MCF 10A (cell line): ENCODE results near the gene LINGO1. TPM values are rescaled to one million over a fixed set of nuclear protein-coding genes. Genes with fewer than 3 reads are reported as not detected.

ENCODE experiments used
- BruUV-seq: library from RNA; stranded (reverse); fragments of 400-500 nt; replicated peaks from 2 replicates; lab custom pipeline; 2021; lab: Mats Ljungman, UMichigan
- CTCF ChIA-PET: fragments of 300-600 bp; sonication (Branson Sonifier 250); formaldehyde crosslinking; extraction: SDS; loops from one replicate; lab custom pipeline; 2021; ENCODE audit warnings: antibody characterized with exemption, inconsistent platforms; lab: Yijun Ruan, JAX
- POLR2A ChIA-PET: fragments of 300-600, 350-650 bp; sonication (Branson Sonifier 250); formaldehyde crosslinking; extraction: SDS; loops from one replicate; lab custom pipeline; 2020; ENCODE audit warnings: antibody characterized with exemption, inconsistent platforms; lab: Yijun Ruan, JAX
- DNase-seq: peaks from one replicate; pipeline ENCODE4 v3.0.0-alpha.2; 2018; ENCODE audit not compliant: unreplicated experiment
- H3K27ac Mint-ChIP-seq: one replicate; pipeline ENCODE4 v1.8.0; 2022; ENCODE audit warnings: mild to moderate bottlenecking, low read depth, mixed read lengths; ENCODE audit not compliant: unreplicated experiment
- H3K27me3 Mint-ChIP-seq: one replicate; pipeline ENCODE4 v1.8.0; 2022; ENCODE audit warnings: mixed read lengths; ENCODE audit not compliant: insufficient read depth, unreplicated experiment
- H3K36me3 Mint-ChIP-seq: one replicate; pipeline ENCODE4 v1.8.0; 2022; ENCODE audit warnings: mild to moderate bottlenecking, moderate library complexity, mixed read lengths; ENCODE audit not compliant: insufficient read depth, unreplicated experiment
- H3K4me1 Mint-ChIP-seq: one replicate; pipeline ENCODE4 v1.8.0; 2022; ENCODE audit warnings: mixed read lengths; ENCODE audit not compliant: insufficient read depth, unreplicated experiment
- H3K4me3 Mint-ChIP-seq: one replicate; pipeline ENCODE4 v1.8.0; 2022; ENCODE audit warnings: mild to moderate bottlenecking, moderate library complexity, mixed read lengths; ENCODE audit not compliant: unreplicated experiment
- H3K9me3 Mint-ChIP-seq: one replicate; pipeline ENCODE4 v1.8.0; 2022; ENCODE audit warnings: mixed read lengths; ENCODE audit not compliant: unreplicated experiment
- CTCF ChIP-seq: fragments of 200-600 bp; IDR thresholded peaks from one replicate; pipeline ENCODE4 v1.8.0; 2022; ENCODE audit warnings: antibody characterized with exemption, mild to moderate bottlenecking; ENCODE audit not compliant: unreplicated experiment
- intact Hi-C: fragments of 100-400 bp; cut with micrococcal nuclease; formaldehyde crosslinking; loops from 2 replicates; pipeline ENCODE4 v1.14.1; 2022
- total RNA-seq: library from RNA; stranded (reverse); gene quantifications from 2 replicates; pipeline ENCODE4 v1.2.3, GENCODE V29; 2022

LINGO1 gene
- total RNA-seq, 1 experiment from 2014 or later: not detected

- H3K9me3 Mint-ChIP-seq: no peaks in the 10 kb centered on the region
- no peak for DNase-seq
- H3K4me1 Mint-ChIP-seq: no peaks in the 10 kb centered on the region
- H3K4me3 Mint-ChIP-seq: no peak overlapping the region
- intact Hi-C loops: no loop called here
- ChIA-PET CTCF (no interaction called here), POLR2A (no interaction called here)
- H3K36me3 Mint-ChIP-seq: no peaks in the 10 kb centered on the region
- BruUV-seq: no TSS peak
- TF ChIP-seq CTCF: no peak
- H3K27ac Mint-ChIP-seq: no peak overlapping the region
- H3K27me3 Mint-ChIP-seq: peaks cover 33% of the 10 kb centered on the region
These were observed 5.6 kb downstream of the LINGO1 start for GRCh38 chr15:77627067-77627466.

DNA sequence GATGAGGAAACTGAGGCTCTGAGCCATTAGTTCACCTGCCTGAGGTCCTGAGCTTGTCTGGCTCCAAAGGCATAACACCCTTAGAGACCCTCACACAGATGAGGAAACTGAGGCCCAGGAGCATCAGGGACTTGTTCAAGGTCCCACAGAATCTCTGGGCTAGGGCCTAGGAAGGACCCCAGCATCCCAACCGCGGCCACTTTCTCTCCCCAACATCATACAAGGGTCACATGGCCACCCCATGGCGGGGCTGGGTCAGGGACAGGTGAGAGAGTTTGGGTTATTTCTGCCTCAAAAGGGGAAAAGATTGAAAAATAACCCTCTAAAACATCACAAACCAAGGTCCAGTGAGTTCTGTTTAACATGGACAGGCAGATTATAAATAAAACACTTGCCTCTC is 6.7 kb downstream of the LINGO1 start:
- DNase-seq: no peak
- no peak for TF ChIP-seq CTCF
- Mint-ChIP-seq H3K9me3 (no peaks in the 10 kb centered on the region), H3K36me3 (no peaks in the 10 kb centered on the region), H3K4me1 (no peaks in the 10 kb centered on the region), H3K27me3 (peaks cover 27% of the 10 kb centered on the region), H3K4me3 (no peak overlapping the region), H3K27ac (no peak overlapping the region)
- BruUV-seq: no TSS peak
- intact Hi-C loops: no loop called here
- ChIA-PET POLR2A (no interaction called here), CTCF (interaction anchor here (0.5 to 1.6 kb wide), 6 partner anchors 8 to 249 kb away, joined by 3 to 11 read pairs (median 3); no protein-coding TSS in a partner anchor)

DNA sequence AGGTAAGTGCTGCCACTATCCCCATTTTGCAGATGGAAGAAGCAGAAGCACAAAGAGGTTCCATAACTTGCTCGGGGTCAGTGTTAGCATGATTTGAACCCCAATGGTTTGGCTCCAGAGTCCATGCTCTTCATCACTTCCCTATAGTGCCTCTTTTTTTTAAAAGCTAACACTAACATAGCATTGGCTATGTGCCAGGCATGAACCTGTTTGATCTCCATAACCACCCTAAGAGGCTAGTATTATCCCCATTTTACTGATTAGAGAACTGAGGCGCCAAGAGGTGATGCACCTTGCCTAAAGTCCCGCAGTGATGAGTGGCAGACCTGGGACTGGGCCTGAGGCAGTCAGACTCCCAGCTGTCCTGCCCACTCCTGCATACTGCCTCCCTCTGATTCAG is 7.3 kb downstream of the LINGO1 start:
- Mint-ChIP-seq H3K36me3 (no peaks in the 10 kb centered on the region), H3K4me1 (no peaks in the 10 kb centered on the region), H3K9me3 (no peaks in the 10 kb centered on the region), H3K27me3 (peaks cover 20% of the 10 kb centered on the region), H3K27ac (no peak overlapping the region), H3K4me3 (no peak overlapping the region)
- BruUV-seq: no TSS peak
- no peak for DNase-seq
- TF ChIP-seq CTCF: no peak
- intact Hi-C loops: no loop called here
- POLR2A ChIA-PET: no interaction called here
- CTCF ChIA-PET: interaction anchor here (0.5 to 1.6 kb wide), 7 partner anchors 8 to 250 kb away, joined by 3 to 11 read pairs (median 3); no protein-coding TSS in a partner anchor

DNA sequence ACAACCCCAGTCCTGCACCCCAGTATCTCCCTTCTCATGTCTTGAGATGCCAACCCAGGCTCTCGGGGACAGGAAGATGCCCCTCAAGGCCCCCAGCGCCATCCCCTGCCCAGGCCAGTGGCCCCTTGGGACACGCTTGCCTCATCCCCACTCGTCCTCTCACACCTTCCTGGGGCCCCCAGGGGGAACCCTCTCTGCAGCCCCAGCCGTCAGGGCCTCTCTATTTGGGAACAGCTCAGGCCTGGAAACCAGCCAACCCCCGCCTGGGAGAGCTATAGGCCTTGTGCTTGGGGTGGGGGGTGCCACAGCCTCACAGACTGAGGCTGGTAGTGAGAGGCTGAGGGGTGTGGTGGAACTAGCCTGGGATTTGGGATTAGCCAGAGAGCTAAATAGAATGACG is 7.8 kb downstream of the LINGO1 start:
- intact Hi-C loops: no loop called here
- no TSS peak for BruUV-seq
- ChIA-PET POLR2A (no interaction called here), CTCF (interaction anchor here (0.7 to 1.6 kb wide), 5 partner anchors 9 to 250 kb away, joined by 3 to 11 read pairs (median 3); no protein-coding TSS in a partner anchor)
- TF ChIP-seq CTCF: no peak
- H3K9me3 Mint-ChIP-seq: no peaks in the 10 kb centered on the region
- DNase-seq: no peak
- H3K4me1 Mint-ChIP-seq: no peaks in the 10 kb centered on the region
- no peak overlapping the region for H3K4me3 Mint-ChIP-seq
- peaks cover 15% of the 10 kb centered on the region for H3K27me3 Mint-ChIP-seq
- H3K27ac Mint-ChIP-seq: no peak overlapping the region
- H3K36me3 Mint-ChIP-seq: no peaks in the 10 kb centered on the region
